HCT116 (cell line): ENCODE data around the gene ZSCAN16. TPM values are rescaled to one million over a fixed set of nuclear protein-coding genes. Genes with fewer than 3 reads are reported as not detected.

Source experiments
- ATAC-seq: fragments of 200-7000 bp; cut with Tn5 transposase; 2 replicates; pipeline ENCODE4 v1.9.1; 2020; ENCODE audit warnings: mild to moderate bottlenecking, moderate library complexity
- Bru-seq: library from RNA; stranded (reverse); fragments of 400-500 nt; gene quantifications from one replicate; lab custom pipeline; 2021; lab: Mats Ljungman, UMichigan
- BruChase-seq, 2 experiments: library from RNA; stranded (reverse); fragments of 400-500 nt; gene quantifications; one replicate each; lab custom pipeline; 2021; lab: Mats Ljungman, UMichigan
- BruUV-seq: library from RNA; stranded (reverse); fragments of 400-500 nt; replicated peaks from 2 replicates; lab custom pipeline; 2021; lab: Mats Ljungman, UMichigan
- CTCF ChIA-PET: fragments of 300-600 bp; sonication (Branson Sonifier 250); formaldehyde crosslinking; loops from one replicate; lab custom pipeline; 2021; ENCODE audit warnings: antibody characterized with exemption; lab: Charles Lee
- POLR2A ChIA-PET: fragments of 300-600, 350-600 bp; sonication (Branson Sonifier 250); formaldehyde crosslinking; loops from one replicate; lab custom pipeline; 2021; ENCODE audit warnings: antibody characterized with exemption; lab: Charles Lee
- RAD21 ChIA-PET, 2 experiments: fragments of 300-600 bp; sonication (Branson Sonifier 250); formaldehyde crosslinking; loops; one replicate each; lab custom pipeline; 2023; ENCODE audit warnings: low total read pairs in 2 of 2; ENCODE audit not compliant: uncharacterized antibody in 2 of 2, unreplicated experiment in 2 of 2, low non-redundant PET in 1 of 2; lab: Charles Lee
- DNase-seq: peaks from one replicate; pipeline ENCODE4 v3.0.0-alpha.2; 2010; ENCODE audit warnings: low read depth, low spot score
- H2AFZ ChIP-seq: fragments of 200-600 bp; shearing (Covaris generic), sonication (generic); 2 replicates; pipeline ENCODE4 v1.6.1; 2017; ENCODE audit warnings: low read depth, mixed run types, mixed read lengths, antibody characterized with exemption, low read length; ENCODE audit not compliant: poor library complexity, severe bottlenecking
- H3K27ac ChIP-seq: 2 replicates; pipeline ENCODE4 v1.5.1; 2012; ENCODE audit warnings: low read depth, low read length
- H3K27me3 ChIP-seq: fragments of 200-600 bp; sonication (generic); 2 replicates; pipeline ENCODE4 v1.6.1; 2016; ENCODE audit warnings: mixed run types, low read length, mixed read lengths; ENCODE audit not compliant: insufficient read depth
- H3K36me3 ChIP-seq, 2 experiments: fragments of 200-500 bp in 1 of 2; fragments of 200-600 bp in 1 of 2; sonication (Bioruptor generic) in 1 of 2; sonication (generic) in 1 of 2; 2 replicates each; pipeline versions ENCODE4 v1.5.1 to v1.6.1; 2014 to 2016; ENCODE audit warnings: low read length in 2 of 2, inconsistent platforms in 1 of 2, mixed read lengths in 1 of 2, mixed run types in 1 of 2; ENCODE audit not compliant: insufficient read depth in 2 of 2, control insufficient read depth in 1 of 2
- H3K4me1 ChIP-seq, 2 experiments: fragments of 200-600 bp in 1 of 2; sonication (generic) in 1 of 2; 2 replicates each; pipeline versions ENCODE4 v1.5.1 to v1.6.1; 2012 to 2017; ENCODE audit warnings: low read length in 2 of 2, inconsistent platforms in 1 of 2, mild to moderate bottlenecking in 1 of 2, mixed read lengths in 1 of 2, mixed run types in 1 of 2, moderate library complexity in 1 of 2; ENCODE audit not compliant: insufficient read depth in 2 of 2, control insufficient read depth in 1 of 2
- H3K4me2 ChIP-seq: fragments of 200-600 bp; sonication (generic); 2 replicates; pipeline ENCODE4 v1.6.1; 2017; ENCODE audit warnings: mixed run types, low read length, mixed read lengths
- H3K4me3 ChIP-seq, 2 experiments: fragments of 200-600 bp in 1 of 2; sonication (generic) in 1 of 2; replicated peaks in 1 of 2; 2 replicates each; pipeline ENCODE4 v1.5.1; 2011 to 2016; ENCODE audit warnings: low read length in 2 of 2, control low read depth in 1 of 2, low read depth in 1 of 2, mild to moderate bottlenecking in 1 of 2, mixed read lengths in 1 of 2, mixed run types in 1 of 2
- H3K79me2 ChIP-seq: fragments of 200-600 bp; sonication (generic); 2 replicates; pipeline ENCODE4 v1.6.1; 2017; ENCODE audit warnings: mild to moderate bottlenecking, mixed run types, low read length, moderate library complexity, mixed read lengths; ENCODE audit not compliant: insufficient read depth
- H3K9ac ChIP-seq: fragments of 200-600 bp; sonication (generic); 2 replicates; pipeline ENCODE4 v1.6.1; 2016; ENCODE audit warnings: low read length, mixed read lengths
- H3K9me2 ChIP-seq: fragments of 200-600 bp; sonication (generic), shearing (Covaris generic); 2 replicates; pipeline ENCODE4 v1.6.1; 2017; ENCODE audit warnings: mixed run types, mild to moderate bottlenecking, moderate library complexity; ENCODE audit not compliant: insufficient read depth
- H3K9me3 ChIP-seq, 2 experiments: fragments of 200-500 bp in 1 of 2; fragments of 200-600 bp in 1 of 2; sonication (Bioruptor generic) in 1 of 2; sonication (generic) in 1 of 2; 2 replicates each; pipeline ENCODE4 v1.6.1; 2014 to 2017; ENCODE audit warnings: low read length in 2 of 2, mixed read lengths in 2 of 2, inconsistent platforms in 1 of 2, low read depth in 1 of 2, mild to moderate bottlenecking in 1 of 2, mixed run types in 1 of 2, moderate library complexity in 1 of 2; ENCODE audit not compliant: control insufficient read depth in 1 of 2, insufficient read depth in 1 of 2
- H4K20me1 ChIP-seq: fragments of 200-600 bp; sonication (generic), shearing (Covaris generic); 2 replicates; pipeline ENCODE4 v1.6.1; 2017; ENCODE audit warnings: mixed run types, mild to moderate bottlenecking, moderate library complexity; ENCODE audit not compliant: insufficient read depth
- CBX3 ChIP-seq: IDR thresholded peaks from 2 replicates; pipeline ENCODE4 v1.6.1; 2012; ENCODE audit warnings: low read depth
- CEBPB ChIP-seq: IDR thresholded peaks from 2 replicates; pipeline ENCODE4 v1.6.1; 2012; ENCODE audit warnings: low read depth
- EGR1 ChIP-seq: IDR thresholded peaks from 2 replicates; pipeline ENCODE4 v1.6.1; 2012; ENCODE audit warnings: low read depth
- ELF1 ChIP-seq: IDR thresholded peaks from 2 replicates; pipeline ENCODE4 v1.6.1; 2012; ENCODE audit warnings: low read depth, borderline replicate concordance
- EZH2phosphoT487 ChIP-seq: fragments of 200-600 bp; IDR thresholded peaks from 2 replicates; pipeline ENCODE4 v1.6.1; 2018; ENCODE audit warnings: antibody characterized with exemption, borderline replicate concordance
- JUND ChIP-seq: IDR thresholded peaks from 2 replicates; pipeline ENCODE4 v1.6.1; 2012
- POLR2A ChIP-seq: IDR thresholded peaks from 2 replicates; pipeline ENCODE4 v1.7.0; 2011; ENCODE audit warnings: borderline replicate concordance; ENCODE audit not compliant: insufficient read depth, insufficient read length; ENCODE audit errors: extremely low read depth
- POLR2AphosphoS5 ChIP-seq: IDR thresholded peaks from 2 replicates; pipeline ENCODE4 v1.6.1; 2011; ENCODE audit warnings: mild to moderate bottlenecking, low read depth, low read length, moderate library complexity
- RAD21 ChIP-seq: IDR thresholded peaks from 2 replicates; pipeline ENCODE4 v1.6.1; 2012; ENCODE audit warnings: low read depth, mild to moderate bottlenecking
- SIN3A ChIP-seq: IDR thresholded peaks from 2 replicates; pipeline ENCODE4 v1.6.1; 2012; ENCODE audit warnings: low read depth
- TCF7L2 ChIP-seq: IDR thresholded peaks from 2 replicates; pipeline ENCODE4 v1.7.0; 2011; ENCODE audit warnings: borderline replicate concordance, inconsistent platforms; ENCODE audit not compliant: insufficient read depth, insufficient read length; ENCODE audit errors: extremely low read depth
- YY1 ChIP-seq: IDR thresholded peaks from 2 replicates; pipeline ENCODE4 v1.6.1; 2011; ENCODE audit warnings: low read length, low read depth, moderate library complexity, mild to moderate bottlenecking; ENCODE audit not compliant: insufficient replicate concordance; ENCODE audit errors: extremely low read depth
- intact Hi-C: fragments of 100-400 bp; cut with micrococcal nuclease; formaldehyde crosslinking; loops from 2 replicates; pipeline ENCODE4 v1.10.0; 2022
- long read RNA-seq: library from polyadenylated mRNA; unstranded; transcript quantifications from one replicate; pipeline ENCODE4 v2.0.0, GENCODE V29; 2021; ENCODE audit not compliant: unreplicated experiment
- polyA plus RNA-seq: library from polyadenylated mRNA; unstranded; fragments of >200 nt; gene quantifications from 2 replicates; pipeline ENCODE4 v1.2.1, GENCODE V29; 2012; ENCODE audit warnings: missing spikeins
- total RNA-seq: library from RNA; stranded (reverse); gene quantifications from one replicate; pipeline ENCODE4 v1.2.1, GENCODE V29; 2021; ENCODE audit not compliant: unreplicated experiment
- TF ChIP-seq, protein P1 (sequence below): IDR thresholded peaks from 2 replicates; pipeline ENCODE4 v1.6.1; 2012
- TF ChIP-seq, protein P2 (sequence below): IDR thresholded peaks from 2 replicates; pipeline ENCODE4 v1.6.1; 2011; ENCODE audit warnings: mild to moderate bottlenecking, low read length, moderate library complexity; ENCODE audit not compliant: insufficient replicate concordance; ENCODE audit errors: extremely low read depth

The ZSCAN16 gene
- 5.0 TPM for total RNA-seq
- polyA plus RNA-seq, result 4.0 and 7.8 TPM in 2 replicates
- percentile 81 among the genes with signal in this experiment for Bru-seq, nascent RNA
- percentile 49 among the genes with signal in this experiment for BruChase-seq, experiment 1, labeled RNA remaining after a 6-hour chase
- BruChase-seq, experiment 2, labeled RNA remaining after a 2-hour chase, result percentile 67 among the genes with signal in this experiment
- long read RNA-seq, partial matches to known transcripts, result 0 of 9 reads
- long read RNA-seq, other reads (novel, unspliced or antisense), result 5 of 9 reads

DNA sequence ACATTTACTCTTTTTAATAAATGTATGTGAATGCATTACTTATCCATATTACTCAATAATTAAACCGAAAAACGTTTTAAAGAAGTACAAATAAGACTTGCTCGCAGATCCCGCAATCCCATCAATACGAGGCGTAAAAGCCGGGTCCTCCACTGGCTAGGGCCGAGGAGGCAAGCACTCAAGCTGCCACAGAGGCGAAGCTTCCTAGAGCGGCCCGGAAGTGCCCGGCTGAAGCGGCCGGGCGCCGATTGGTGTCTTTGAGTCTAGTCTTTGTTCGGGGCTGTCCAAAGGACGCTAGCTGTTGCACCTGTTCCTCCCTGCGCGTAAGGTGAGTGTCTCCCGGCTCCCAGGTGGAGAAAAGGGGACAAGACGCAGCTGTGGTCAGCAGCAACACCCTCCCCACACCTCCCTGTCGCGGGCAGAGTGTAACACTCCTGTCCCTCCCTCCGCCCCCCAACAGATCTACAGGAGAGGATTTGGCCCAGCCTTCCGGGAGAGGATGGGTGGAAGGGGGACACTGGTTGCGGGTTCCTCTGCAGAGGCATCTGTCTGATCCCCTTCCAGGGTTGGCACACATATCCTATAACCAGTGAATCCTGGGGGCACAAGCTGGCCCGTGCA is at the start of gene ZSCAN16:
TSS of gene ZSCAN16 (plus strand) at position 260 of the 621 bp plus-strand sequence. CDS start 835 bp downstream, outside the sequence.
- no peaks in the 10 kb centered on the region for H4K20me1 ChIP-seq
- H3K4me3 ChIP-seq, result peak within 1 kb of the TSS; percentile 73 to 79
- H3K9ac ChIP-seq, result peak within 1 kb of the TSS; percentile 60
- H3K27ac ChIP-seq, result peak within 1 kb of the TSS; percentile 35
- peak; percentile 82 for DNase-seq
- H3K36me3 ChIP-seq, result peaks cover 17 to 32% of the 10 kb centered on the region in 2 experiments; a peak in 3 of 4 replicates
- peaks cover 7 to 12% of the 10 kb centered on the region in 2 experiments; a peak in 2 of 4 replicates for H3K4me1 ChIP-seq
- intact Hi-C loops, result loop anchor here (2.0 kb wide), 1 partner anchor 16 kb away; the partner anchor contains the start of gene ZKSCAN8
- H3K27me3 ChIP-seq, result no peaks in the 10 kb centered on the region
- H2AFZ ChIP-seq, result no peak within 1 kb of the TSS
- ATAC-seq, result peak; percentile 99
- CTCF ChIA-PET, result interaction anchor here (0.6 kb wide), 1 partner anchor 259 kb away, joined by 4 read pairs; no protein-coding TSS in a partner anchor
- POLR2A ChIA-PET, result interaction anchor here (0.9 to 2.7 kb wide), 4 partner anchors 12 to 231 kb away, joined by 3 to 21 read pairs (median 4); partner anchors contain the start of gene ZKSCAN8
- no peaks in the 10 kb centered on the region for H3K9me3 ChIP-seq
- H3K9me2 ChIP-seq, result no peaks in the 10 kb centered on the region
- no TSS peak for BruUV-seq
- peak within 1 kb of the TSS; percentile 76 for H3K4me2 ChIP-seq
- RAD21 ChIA-PET, result interaction anchor here in 1 of 2 experiments (0.9 kb wide), 1 partner anchor 258 kb away, joined by 3 read pairs; no protein-coding TSS in a partner anchor
- TF ChIP-seq, protein P1, sequence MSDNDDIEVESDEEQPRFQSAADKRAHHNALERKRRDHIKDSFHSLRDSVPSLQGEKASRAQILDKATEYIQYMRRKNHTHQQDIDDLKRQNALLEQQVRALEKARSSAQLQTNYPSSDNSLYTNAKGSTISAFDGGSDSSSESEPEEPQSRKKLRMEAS, result peak; percentile 60; the same call in 1 of the 2 replicates
- TF ChIP-seq TCF7L2 (peak; percentile 31), POLR2AphosphoS5 (peak; percentile 90), EZH2phosphoT487 (no peak), CEBPB (no peak), EGR1 (no peak; the same call in 1 of the 2 replicates), CBX3 (peak; percentile 57; the same call in 1 of the 2 replicates), YY1 (peak; percentile 31), ELF1 (peak; percentile 89), SIN3A (peak; percentile 88), JUND (peak; percentile 21; the same call in 1 of the 2 replicates), RAD21 (no peak; the same call in 1 of the 2 replicates), POLR2A (peak; percentile 33)
- TF ChIP-seq, protein P2, sequence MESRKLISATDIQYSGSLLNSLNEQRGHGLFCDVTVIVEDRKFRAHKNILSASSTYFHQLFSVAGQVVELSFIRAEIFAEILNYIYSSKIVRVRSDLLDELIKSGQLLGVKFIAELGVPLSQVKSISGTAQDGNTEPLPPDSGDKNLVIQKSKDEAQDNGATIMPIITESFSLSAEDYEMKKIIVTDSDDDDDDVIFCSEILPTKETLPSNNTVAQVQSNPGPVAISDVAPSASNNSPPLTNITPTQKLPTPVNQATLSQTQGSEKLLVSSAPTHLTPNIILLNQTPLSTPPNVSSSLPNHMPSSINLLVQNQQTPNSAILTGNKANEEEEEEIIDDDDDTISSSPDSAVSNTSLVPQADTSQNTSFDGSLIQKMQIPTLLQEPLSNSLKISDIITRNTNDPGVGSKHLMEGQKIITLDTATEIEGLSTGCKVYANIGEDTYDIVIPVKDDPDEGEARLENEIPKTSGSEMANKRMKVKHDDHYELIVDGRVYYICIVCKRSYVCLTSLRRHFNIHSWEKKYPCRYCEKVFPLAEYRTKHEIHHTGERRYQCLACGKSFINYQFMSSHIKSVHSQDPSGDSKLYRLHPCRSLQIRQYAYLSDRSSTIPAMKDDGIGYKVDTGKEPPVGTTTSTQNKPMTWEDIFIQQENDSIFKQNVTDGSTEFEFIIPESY, result no peak
- TF ChIP-seq, all 23 proteins: peak for 9
- peaks cover 53% of the 10 kb centered on the region for H3K79me2 ChIP-seq
